ENCODE results near the gene PRRX2. TPM values are rescaled to one million over a fixed set of nuclear protein-coding genes. Genes with fewer than 3 reads are reported as not detected.
"Not testable (repeated sequence)": the region's sequence is repeated elsewhere in the genome, so short reads cannot be mapped to it uniquely, and the experiment has no call there.

The PRRX2 gene
- total and polyA plus RNA-seq, 9 donors, result 0.20 to 4.0 (median 0.77) TPM

DNA sequence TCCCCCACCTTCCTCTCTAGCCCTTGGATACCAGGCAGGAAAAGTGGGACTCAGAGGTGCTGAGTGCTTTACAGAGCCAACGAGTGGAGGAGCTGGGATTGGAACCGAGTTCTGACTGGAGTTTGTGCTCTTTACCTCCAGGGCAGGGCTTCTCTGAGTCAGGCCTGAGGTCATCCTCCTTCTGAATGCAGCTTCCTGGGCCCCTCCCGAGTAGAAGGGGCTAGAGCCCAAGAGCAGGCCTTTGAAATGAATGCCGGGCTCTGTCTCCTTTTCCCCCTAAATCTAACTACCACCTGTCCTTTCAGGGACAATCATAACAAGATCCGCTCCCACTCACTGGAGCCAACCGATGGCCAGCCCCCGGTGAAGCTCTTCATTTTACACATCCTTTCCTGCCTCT, 74.7 kb downstream of the PRRX2 start:
- intact Hi-C loops (cut with DNase I), result loop anchor here in 1 of 4 donors (5.0 kb wide), 1 partner anchor 42 kb away; no protein-coding TSS in a partner anchor
- Histone ChIP-seq H3K9me3 (no peaks in the 10 kb centered on the region), H3K4me3 (no peak overlapping the region), H3K27ac (no peak overlapping the region), H3K4me1 (ENCODE audit: insufficient read depth) (no peaks in the 10 kb centered on the region), H3K27me3 (no peaks in the 10 kb centered on the region), H3K36me3 (no peaks in the 10 kb centered on the region)
- 65 to 78% (median 69%) methylated on average over 7 of the region's 7 CpGs for WGBS, 3 donors
- DNase-seq, result no peak
- TF ChIP-seq, protein P1, sequence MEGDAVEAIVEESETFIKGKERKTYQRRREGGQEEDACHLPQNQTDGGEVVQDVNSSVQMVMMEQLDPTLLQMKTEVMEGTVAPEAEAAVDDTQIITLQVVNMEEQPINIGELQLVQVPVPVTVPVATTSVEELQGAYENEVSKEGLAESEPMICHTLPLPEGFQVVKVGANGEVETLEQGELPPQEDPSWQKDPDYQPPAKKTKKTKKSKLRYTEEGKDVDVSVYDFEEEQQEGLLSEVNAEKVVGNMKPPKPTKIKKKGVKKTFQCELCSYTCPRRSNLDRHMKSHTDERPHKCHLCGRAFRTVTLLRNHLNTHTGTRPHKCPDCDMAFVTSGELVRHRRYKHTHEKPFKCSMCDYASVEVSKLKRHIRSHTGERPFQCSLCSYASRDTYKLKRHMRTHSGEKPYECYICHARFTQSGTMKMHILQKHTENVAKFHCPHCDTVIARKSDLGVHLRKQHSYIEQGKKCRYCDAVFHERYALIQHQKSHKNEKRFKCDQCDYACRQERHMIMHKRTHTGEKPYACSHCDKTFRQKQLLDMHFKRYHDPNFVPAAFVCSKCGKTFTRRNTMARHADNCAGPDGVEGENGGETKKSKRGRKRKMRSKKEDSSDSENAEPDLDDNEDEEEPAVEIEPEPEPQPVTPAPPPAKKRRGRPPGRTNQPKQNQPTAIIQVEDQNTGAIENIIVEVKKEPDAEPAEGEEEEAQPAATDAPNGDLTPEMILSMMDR (IDR thresholded peaks at IDR 0.05), result no peak
- TF ChIP-seq EP300 (IDR thresholded peaks at IDR 0.05) (no peak), POLR2A (IDR thresholded peaks at IDR 0.05) (no peak)

DNA sequence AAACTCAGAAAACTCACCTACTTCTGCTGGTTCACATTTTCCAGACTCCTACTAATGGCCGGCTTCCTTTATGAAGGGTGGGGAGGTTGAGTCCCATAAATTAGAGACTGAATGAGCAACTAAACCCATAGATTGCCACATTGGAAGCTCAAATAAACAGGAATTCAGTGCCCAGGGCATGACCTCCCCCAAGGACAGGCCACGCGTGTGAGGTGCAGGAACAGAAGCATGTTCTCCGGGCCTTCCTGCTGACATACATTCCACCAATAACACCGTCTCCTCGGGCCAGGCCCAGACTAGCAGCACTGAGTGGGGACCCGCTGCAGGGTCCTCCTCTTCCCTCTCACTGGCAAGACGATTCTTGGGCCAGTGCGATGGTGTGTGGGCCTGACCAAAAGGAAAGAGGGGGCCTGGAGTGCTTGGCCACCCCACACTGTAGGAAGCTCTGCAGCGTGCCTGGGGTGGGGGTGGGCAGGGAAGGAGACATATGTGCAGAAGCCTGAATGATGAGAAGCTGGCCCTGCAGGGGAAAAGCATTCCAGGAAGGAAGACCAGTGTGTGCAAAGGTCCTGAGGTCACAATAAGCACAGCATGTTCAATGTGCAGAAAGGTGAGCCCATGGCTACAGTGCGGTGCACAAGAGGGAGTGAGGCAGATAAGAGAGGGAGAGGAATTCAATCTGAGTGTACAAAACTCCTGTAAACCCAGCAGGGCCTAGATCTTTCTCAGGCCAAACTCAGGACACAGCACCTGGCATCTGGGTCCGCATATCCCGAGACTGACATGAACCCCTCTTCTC, 75.4 kb downstream of the PRRX2 start:
- Histone ChIP-seq H3K9me3 (no peaks in the 10 kb centered on the region), H3K27ac (no peak overlapping the region), H3K36me3 (no peaks in the 10 kb centered on the region), H3K27me3 (no peaks in the 10 kb centered on the region), H3K4me3 (no peak overlapping the region), H3K4me1 (ENCODE audit: insufficient read depth) (no peaks in the 10 kb centered on the region)
- no peak for TF ChIP-seq POLR2A (IDR thresholded peaks at IDR 0.05)
- 89 to 93% (median 90%) methylated on average over 13 of the region's 13 CpGs for WGBS, 3 donors
- intact Hi-C loops (cut with DNase I), result loop anchor here in 1 of 4 donors (5.0 kb wide), 1 partner anchor 41 kb away; no protein-coding TSS in a partner anchor
- no peak for DNase-seq

DNA sequence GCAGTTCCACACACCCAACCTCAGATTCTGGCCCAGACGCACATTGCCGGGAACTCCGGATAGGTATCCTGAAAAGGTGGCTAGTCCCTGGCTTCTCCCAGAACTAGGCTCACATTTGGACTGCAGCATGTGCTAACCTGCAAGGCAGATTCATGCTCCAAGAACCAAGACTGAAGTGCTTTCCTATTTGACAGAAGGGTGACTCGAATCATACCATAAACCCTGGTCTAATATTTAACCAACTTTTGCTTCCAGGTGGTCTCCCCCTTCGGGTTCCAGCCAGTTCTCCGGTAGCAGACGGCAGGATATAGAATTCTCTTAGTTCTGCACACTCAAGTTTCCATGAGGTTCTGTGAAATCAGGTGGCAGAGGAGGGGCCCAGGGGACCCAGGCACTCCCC, 79.8 kb downstream of the PRRX2 start:
- Histone ChIP-seq H3K27me3 (no peaks in the 10 kb centered on the region), H3K27ac (no peak overlapping the region), H3K36me3 (no peaks in the 10 kb centered on the region), H3K4me1 (ENCODE audit: insufficient read depth) (no peaks in the 10 kb centered on the region), H3K4me3 (no peak overlapping the region), H3K9me3 (no peaks in the 10 kb centered on the region)
- 88 to 91% (median 89%) methylated on average over 7 of the region's 7 CpGs for WGBS, 3 donors
- no peak for DNase-seq
- TF ChIP-seq POLR2A (IDR thresholded peaks at IDR 0.05), result no peak
- TF ChIP-seq, protein P1 (IDR thresholded peaks at IDR 0.05), result no peak
- intact Hi-C loops (cut with DNase I), result no loop called here

DNA sequence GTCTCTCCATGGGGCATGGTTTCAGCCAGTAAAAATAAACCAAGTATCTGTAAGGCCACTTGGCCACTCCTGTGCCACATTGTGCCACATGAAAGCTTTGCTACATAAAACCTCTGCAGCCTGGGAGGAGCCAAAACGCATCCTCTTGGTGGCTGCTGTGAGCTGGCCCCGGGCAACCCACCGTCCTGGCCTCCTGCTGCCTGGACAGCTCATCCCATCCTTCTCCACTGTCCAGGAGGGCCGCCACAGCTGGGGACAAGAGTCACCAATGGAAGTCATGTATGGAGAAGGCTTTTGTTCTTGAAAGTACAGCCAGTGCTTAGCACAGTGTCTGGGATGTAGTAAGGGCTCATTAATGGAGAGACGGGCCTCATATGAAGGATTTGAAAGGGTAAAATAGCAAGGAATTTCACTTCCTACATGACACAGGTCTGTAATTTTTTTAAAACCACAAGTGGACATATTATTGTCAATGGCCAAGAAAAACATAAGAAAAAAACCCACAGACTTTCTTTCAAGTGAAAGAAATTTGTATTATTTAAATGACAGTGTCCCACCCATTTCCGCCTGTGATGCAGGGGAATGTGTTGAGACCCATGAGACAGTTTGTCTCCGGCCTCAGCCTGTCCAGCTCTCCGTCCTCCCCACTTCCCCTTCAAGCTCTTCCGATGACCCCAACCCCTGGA, 80.8 kb downstream of the PRRX2 start:
- no peak overlapping the region for H3K4me3 ChIP-seq
- 71 to 76% (median 76%) methylated on average over 9 of the region's 9 CpGs for WGBS, 3 donors
- TF ChIP-seq EP300 (IDR thresholded peaks at IDR 0.05), result no peak
- TF ChIP-seq, protein P1 (IDR thresholded peaks at IDR 0.05), result no peak
- no peak for TF ChIP-seq POLR2A (IDR thresholded peaks at IDR 0.05)
- H3K27me3 ChIP-seq, result no peaks in the 10 kb centered on the region
- no peaks in the 10 kb centered on the region for H3K4me1 ChIP-seq (ENCODE audit: insufficient read depth)
- no peaks in the 10 kb centered on the region for H3K36me3 ChIP-seq
- DNase-seq, result no peak
- no peak overlapping the region for H3K27ac ChIP-seq
- H3K9me3 ChIP-seq, result no peaks in the 10 kb centered on the region
- intact Hi-C loops (cut with DNase I), result no loop called here

DNA sequence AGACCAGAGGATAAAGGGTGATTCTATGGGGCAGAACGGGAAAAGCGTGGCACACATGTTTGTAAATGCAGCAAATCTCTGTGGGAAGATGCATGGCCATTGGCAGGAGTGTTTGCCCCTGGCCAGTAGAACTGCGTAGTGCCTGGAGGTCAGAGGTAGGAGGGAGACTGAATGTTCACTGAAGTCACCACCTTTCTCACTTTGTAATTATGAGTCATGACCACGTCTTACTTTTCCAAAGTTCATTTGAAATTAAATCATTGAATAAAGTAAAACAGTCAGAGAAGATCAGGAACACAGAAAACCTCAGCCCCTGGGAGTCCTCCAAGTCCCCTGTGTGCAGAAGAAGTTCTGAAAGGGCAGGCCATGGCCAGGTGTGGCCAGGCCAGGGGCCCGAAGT, 82.8 kb downstream of the PRRX2 start:
- DNase-seq, result no peak
- no peaks in the 10 kb centered on the region for H3K36me3 ChIP-seq
- TF ChIP-seq POLR2A (IDR thresholded peaks at IDR 0.05) (no peak), EP300 (IDR thresholded peaks at IDR 0.05) (no peak)
- TF ChIP-seq, protein P1 (IDR thresholded peaks at IDR 0.05), result no peak
- WGBS, 3 donors, result 72 to 74% (median 72%) methylated on average over 5 of the region's 5 CpGs
- H3K9me3 ChIP-seq, result no peaks in the 10 kb centered on the region
- no peak overlapping the region for H3K27ac ChIP-seq
- intact Hi-C loops (cut with DNase I), result no loop called here
- H3K4me3 ChIP-seq, result no peak overlapping the region
- H3K4me1 ChIP-seq (ENCODE audit: insufficient read depth), result peaks cover 3% of the 10 kb centered on the region
- no peaks in the 10 kb centered on the region for H3K27me3 ChIP-seq

DNA sequence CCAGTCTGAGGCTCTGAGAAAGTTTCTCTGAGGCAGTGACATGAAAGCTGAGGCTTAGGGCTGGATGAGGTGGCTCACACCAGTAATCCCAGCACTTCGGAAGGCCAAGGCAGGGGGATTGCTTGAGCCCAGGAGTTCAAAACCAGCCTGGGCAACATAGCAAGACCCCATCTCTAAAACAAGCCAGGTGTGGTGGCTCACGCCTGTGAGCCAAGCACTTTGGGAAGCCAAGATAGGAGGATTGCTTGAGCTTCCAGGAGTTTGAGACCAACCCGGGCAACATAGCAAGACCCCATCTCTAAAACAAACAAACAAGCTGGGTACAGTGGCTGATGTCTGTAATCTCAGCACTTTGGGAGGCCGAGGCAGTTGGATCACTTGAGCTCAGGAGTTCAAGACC, 83.6 kb downstream of the PRRX2 start:
- H3K9me3 ChIP-seq; DNase-seq; H3K36me3 ChIP-seq; H3K27me3 ChIP-seq; H3K4me3 ChIP-seq; H3K4me1 ChIP-seq (ENCODE audit: insufficient read depth); H3K27ac ChIP-seq; intact Hi-C loops (cut with DNase I): not testable (repeated sequence)
- 85 to 94% (median 91%) methylated on average over 4 of the region's 4 CpGs for WGBS, 3 donors
